ENCODE data around the gene BPIFB1.

BPIFB1 gene

GRCh38 chr20:33296206-33296605 lies 13.2 kb downstream of the BPIFB1 start:
- H3K27me3 ChIP-seq (ENCODE audit: low read length): no peaks in the 10 kb centered on the region
- no peak overlapping the region for H3K4me3 ChIP-seq (ENCODE audit: insufficient read depth, low read length, poor library complexity, severe bottlenecking)
- no peaks in the 10 kb centered on the region for H3F3A ChIP-seq (ENCODE audit: insufficient read depth)
- H3K9me3 ChIP-seq (ENCODE audit: insufficient read depth, low read length): no peaks in the 10 kb centered on the region
- no peaks in the 10 kb centered on the region for H3K79me2 ChIP-seq (ENCODE audit: insufficient read depth, low read length)
- no peak for TF ChIP-seq EZH2phosphoT487 (conservative IDR thresholded peaks at IDR 0.05; ENCODE audit: low read length)
- no peak for TF ChIP-seq CTCF (IDR thresholded peaks at IDR 0.05; ENCODE audit: insufficient read depth, low read length, poor library complexity, severe bottlenecking)
- no peak overlapping the region for H3K27ac ChIP-seq (ENCODE audit: low read depth, low read length)
- H3K36me3 ChIP-seq (ENCODE audit: low read length): no peaks in the 10 kb centered on the region
- H3K4me2 ChIP-seq (ENCODE audit: low read depth, low read length, poor library complexity, severe bottlenecking): no peak overlapping the region
- no peak overlapping the region for H3K9ac ChIP-seq (ENCODE audit: low read length)
- no peaks in the 10 kb centered on the region for H3K9me2 ChIP-seq (replicated peaks; ENCODE audit: insufficient read depth, low read length)
- H4K20me1 ChIP-seq (ENCODE audit: low read depth, low read length): no peaks in the 10 kb centered on the region
- H2AFZ ChIP-seq (ENCODE audit: low read depth, low read length, severe bottlenecking): no peak overlapping the region

- Histone ChIP-seq H3F3A (ENCODE audit: insufficient read depth) (no peaks in the 10 kb centered on the region), H3K4me2 (ENCODE audit: low read depth, low read length, poor library complexity, severe bottlenecking) (no peak overlapping the region), H3K27ac (ENCODE audit: low read depth, low read length) (no peak overlapping the region), H4K20me1 (ENCODE audit: low read depth, low read length) (no peaks in the 10 kb centered on the region), H3K79me2 (ENCODE audit: insufficient read depth, low read length) (no peaks in the 10 kb centered on the region), H3K9me2 (replicated peaks; ENCODE audit: insufficient read depth, low read length) (no peaks in the 10 kb centered on the region), H3K27me3 (ENCODE audit: low read length) (no peaks in the 10 kb centered on the region), H3K9ac (ENCODE audit: low read length) (no peak overlapping the region), H2AFZ (ENCODE audit: low read depth, low read length, severe bottlenecking) (no peak overlapping the region), H3K4me3 (ENCODE audit: insufficient read depth, low read length, poor library complexity, severe bottlenecking) (no peak overlapping the region), H3K9me3 (ENCODE audit: insufficient read depth, low read length) (no peaks in the 10 kb centered on the region), H3K36me3 (ENCODE audit: low read length) (no peaks in the 10 kb centered on the region)
- TF ChIP-seq EZH2phosphoT487 (conservative IDR thresholded peaks at IDR 0.05; ENCODE audit: low read length) (no peak), CTCF (IDR thresholded peaks at IDR 0.05; ENCODE audit: insufficient read depth, low read length, poor library complexity, severe bottlenecking) (no peak)
These were observed 15.4 kb downstream of the BPIFB1 start for GRCh38 chr20:33298391-33298790.

- Histone ChIP-seq H3K79me2 (ENCODE audit: insufficient read depth, low read length) (no peaks in the 10 kb centered on the region), H3K9me2 (replicated peaks; ENCODE audit: insufficient read depth, low read length) (no peaks in the 10 kb centered on the region), H3K27me3 (ENCODE audit: low read length) (no peaks in the 10 kb centered on the region), H3K27ac (ENCODE audit: low read depth, low read length) (no peak overlapping the region), H3K4me3 (ENCODE audit: insufficient read depth, low read length, poor library complexity, severe bottlenecking) (no peak overlapping the region), H3F3A (ENCODE audit: insufficient read depth) (no peaks in the 10 kb centered on the region), H3K4me2 (ENCODE audit: low read depth, low read length, poor library complexity, severe bottlenecking) (no peak overlapping the region), H3K9ac (ENCODE audit: low read length) (no peak overlapping the region), H4K20me1 (ENCODE audit: low read depth, low read length) (no peaks in the 10 kb centered on the region), H3K36me3 (ENCODE audit: low read length) (no peaks in the 10 kb centered on the region), H3K9me3 (ENCODE audit: insufficient read depth, low read length) (no peaks in the 10 kb centered on the region), H2AFZ (ENCODE audit: low read depth, low read length, severe bottlenecking) (no peak overlapping the region)
- no peak for TF ChIP-seq EZH2phosphoT487 (conservative IDR thresholded peaks at IDR 0.05; ENCODE audit: low read length)
- TF ChIP-seq CTCF (IDR thresholded peaks at IDR 0.05; ENCODE audit: insufficient read depth, low read length, poor library complexity, severe bottlenecking): peak; percentile 88
These were observed 16.1 kb downstream of the BPIFB1 start for GRCh38 chr20:33299111-33299603.
